ENCODE results near the gene MERTK. TPM values are rescaled to one million over a fixed set of nuclear protein-coding genes. Genes with fewer than 3 reads are reported as not detected.

Gene MERTK
- total and polyA plus RNA-seq, 2 donors from 2014 or later: 9.2 to 32.2 TPM

GRCh38 chr2:111999809-112000208 lies 101.4 kb downstream of the MERTK start:
- H3K36me3 ChIP-seq (ENCODE audit: control insufficient read depth in 2 of 3, insufficient read depth in 3 of 3, low read length in 3 of 3): peaks cover 3 to 24% (median 16%) of the 10 kb centered on the region in 3 donors
- FAIRE-seq (no peak), DNase-seq (no peak)
- no peaks in the 10 kb centered on the region for H3K9me3 ChIP-seq (ENCODE audit: control insufficient read depth in 2 of 3, insufficient read depth in 1 of 3, low read length in 3 of 3)
- intact Hi-C loops (cut with DNase I): no loop called here
- no peaks in the 10 kb centered on the region for H3K4me1 ChIP-seq (ENCODE audit: control insufficient read depth in 2 of 3, insufficient read depth in 2 of 3, low read depth in 1 of 3, low read length in 3 of 3)
- TF ChIP-seq CTCF (IDR thresholded peaks at IDR 0.05; ENCODE audit: borderline replicate concordance, extremely low read depth, insufficient read depth): no peak
- H3K27ac ChIP-seq (ENCODE audit: low read depth in 2 of 2, low read length in 2 of 2): no peak overlapping the region
- H3K27me3 ChIP-seq (ENCODE audit: control insufficient read depth, insufficient read depth, low read length): no peaks in the 10 kb centered on the region
- H3K9ac ChIP-seq (ENCODE audit: low read length in 3 of 3): no peak overlapping the region
- no peak overlapping the region for H3K4me3 ChIP-seq (ENCODE audit: low read length in 3 of 3)

DNA sequence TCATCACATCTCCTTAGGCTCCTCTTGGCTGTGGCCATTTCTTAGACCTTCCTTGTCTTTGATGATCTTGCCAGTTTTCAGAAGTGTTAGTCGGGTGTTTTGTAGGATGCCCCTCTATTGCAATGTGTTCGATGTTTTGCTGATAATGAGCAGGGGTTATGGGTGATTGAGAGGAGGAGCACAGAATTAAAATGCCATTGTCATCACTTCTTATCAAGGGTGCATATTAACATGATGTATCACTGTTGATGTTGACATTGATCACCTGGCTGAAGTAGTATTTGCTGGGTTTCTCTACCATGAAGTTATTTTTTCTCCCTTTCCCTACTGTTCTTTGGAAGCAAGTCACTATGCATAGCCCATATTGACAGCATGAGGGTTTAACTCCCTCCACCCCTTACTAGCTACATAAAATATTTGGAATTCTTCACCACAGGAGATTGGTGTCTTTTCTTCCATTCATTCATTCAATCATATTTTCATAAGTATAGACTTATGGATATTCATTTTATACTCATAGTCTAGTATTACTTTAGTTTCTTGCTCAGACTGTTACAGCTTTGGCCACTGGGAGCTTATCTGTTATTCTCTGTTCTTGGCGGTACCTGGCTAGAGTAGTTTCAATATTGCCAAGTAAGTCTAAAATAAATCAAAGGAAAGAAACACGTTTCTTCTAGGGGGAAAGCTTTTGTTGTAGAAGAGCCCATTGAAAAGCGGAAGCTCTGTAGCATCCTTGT lies 102.2 kb downstream of the MERTK start:
- no peak for TF ChIP-seq CTCF (IDR thresholded peaks at IDR 0.05; ENCODE audit: borderline replicate concordance, extremely low read depth, insufficient read depth)
- Histone ChIP-seq H3K4me1 (ENCODE audit: control insufficient read depth in 2 of 3, insufficient read depth in 2 of 3, low read depth in 1 of 3, low read length in 3 of 3) (no peaks in the 10 kb centered on the region), H3K36me3 (ENCODE audit: control insufficient read depth in 2 of 3, insufficient read depth in 3 of 3, low read length in 3 of 3) (peaks cover 3 to 20% (median 11%) of the 10 kb centered on the region in 3 donors), H3K9ac (ENCODE audit: low read length in 3 of 3) (no peak overlapping the region), H3K27me3 (ENCODE audit: control insufficient read depth, insufficient read depth, low read length) (no peaks in the 10 kb centered on the region), H3K27ac (ENCODE audit: low read depth in 2 of 2, low read length in 2 of 2) (no peak overlapping the region), H3K9me3 (ENCODE audit: control insufficient read depth in 2 of 3, insufficient read depth in 1 of 3, low read length in 3 of 3) (no peaks in the 10 kb centered on the region), H3K4me3 (ENCODE audit: low read length in 3 of 3) (no peak overlapping the region)
- no peak for DNase-seq
- no peak for FAIRE-seq
- intact Hi-C loops (cut with DNase I): no loop called here

- Histone ChIP-seq H3K4me1 (ENCODE audit: control insufficient read depth in 2 of 3, insufficient read depth in 2 of 3, low read depth in 1 of 3, low read length in 3 of 3) (no peaks in the 10 kb centered on the region), H3K4me3 (ENCODE audit: low read length in 3 of 3) (no peak overlapping the region), H3K27me3 (ENCODE audit: control insufficient read depth, insufficient read depth, low read length) (no peaks in the 10 kb centered on the region), H3K9me3 (ENCODE audit: control insufficient read depth in 2 of 3, insufficient read depth in 1 of 3, low read length in 3 of 3) (no peaks in the 10 kb centered on the region), H3K36me3 (ENCODE audit: control insufficient read depth in 2 of 3, insufficient read depth in 3 of 3, low read length in 3 of 3) (peaks cover 3 to 20% (median 11%) of the 10 kb centered on the region in 3 donors), H3K27ac (ENCODE audit: low read depth in 2 of 2, low read length in 2 of 2) (no peak overlapping the region), H3K9ac (ENCODE audit: low read length in 3 of 3) (no peak overlapping the region)
- intact Hi-C loops (cut with DNase I): no loop called here
- FAIRE-seq (no peak), DNase-seq (no peak)
- TF ChIP-seq CTCF (IDR thresholded peaks at IDR 0.05; ENCODE audit: borderline replicate concordance, extremely low read depth, insufficient read depth): no peak
These were observed 102.8 kb downstream of the MERTK start for GRCh38 chr2:112001136-112001715.

All from kidney (tissue), 14 donors.